Ascending aorta (tissue), 2 donors: ENCODE results near the gene PRG2. TPM values are rescaled to one million over a fixed set of nuclear protein-coding genes. Genes with fewer than 3 reads are reported as not detected.

Source experiments
- DNase-seq, 2 donors: peaks; one replicate each; pipeline ENCODE4 v3.0.0-alpha.2; 2019; ENCODE audit warnings: low spot score in 2 of 2
- H3K27ac ChIP-seq, 2 donors: fragments of 200-600 bp; sonication (generic); one replicate each; pipeline ENCODE4 v1.5.1; 2016 to 2017; ENCODE audit warnings: mild to moderate bottlenecking in 1 of 2
- H3K27me3 ChIP-seq: fragments of 200-600 bp; sonication (generic); one replicate; pipeline ENCODE4 v1.5.1; 2017
- H3K36me3 ChIP-seq, 2 donors: fragments of 200-600 bp; sonication (generic); one replicate each; pipeline ENCODE4 v1.5.1; 2016
- H3K4me1 ChIP-seq, 2 donors: fragments of 200-600 bp; sonication (generic); one replicate each; pipeline ENCODE4 v1.5.1; 2016 to 2017; ENCODE audit warnings: mild to moderate bottlenecking in 1 of 2
- H3K4me3 ChIP-seq, 2 donors: fragments of 200-600 bp; sonication (generic); one replicate each; pipeline ENCODE4 v1.5.1; 2016 to 2017; ENCODE audit warnings: mild to moderate bottlenecking in 1 of 2
- H3K9me3 ChIP-seq, 2 donors: fragments of 200-600 bp; sonication (generic); one replicate each; pipeline ENCODE4 v1.5.1; 2016
- CTCF ChIP-seq, 3 experiments: fragments of 200-600 bp in 2 of 3; fragments of 450-650 bp in 1 of 3; sonication (generic) in 2 of 3; IDR thresholded peaks; one replicate each; pipeline ENCODE4 v1.5.1; 2016 to 2019; ENCODE audit warnings: antibody characterized with exemption in 3 of 3, mild to moderate bottlenecking in 1 of 3, moderate library complexity in 1 of 3
- intact Hi-C: fragments of 100-400 bp; cut with DNase I; formaldehyde crosslinking; loops from one replicate; pipeline ENCODE4 v1.15.1; 2023
- total RNA-seq: library from RNA; depleted of rRNA; stranded (reverse); fragments of >200 nt; gene quantifications from one replicate; pipeline ENCODE4 v1.1.0, GENCODE V29; 2016

PRG2 gene
- total RNA-seq, 1 donor from 2014 or later, result not detected

- Histone ChIP-seq H3K27ac (no peak overlapping the region), H3K9me3 (no peaks in the 10 kb centered on the region), H3K4me3 (no peak overlapping the region), H3K36me3 (no peaks in the 10 kb centered on the region), H3K27me3 (no peaks in the 10 kb centered on the region), H3K4me1 (no peaks in the 10 kb centered on the region)
- intact Hi-C loops, result loop anchor here (5.0 kb wide), 3 partner anchors 137 to 503 kb away; no protein-coding TSS in a partner anchor
- DNase-seq, result no peak
- TF ChIP-seq CTCF (IDR thresholded peaks at IDR 0.05), result no peak
Observed at GRCh38 chr11:57344826-57345225, 45.6 kb downstream of the PRG2 start.

GRCh38 chr11:57343825-57344224 lies 46.6 kb downstream of the PRG2 start:
- Histone ChIP-seq H3K4me3 (no peak overlapping the region), H3K36me3 (no peaks in the 10 kb centered on the region), H3K27me3 (no peaks in the 10 kb centered on the region), H3K9me3 (no peaks in the 10 kb centered on the region), H3K27ac (no peak overlapping the region), H3K4me1 (no peaks in the 10 kb centered on the region)
- intact Hi-C loops, result no loop called here
- no peak for DNase-seq
- no peak for TF ChIP-seq CTCF (IDR thresholded peaks at IDR 0.05)

DNA sequence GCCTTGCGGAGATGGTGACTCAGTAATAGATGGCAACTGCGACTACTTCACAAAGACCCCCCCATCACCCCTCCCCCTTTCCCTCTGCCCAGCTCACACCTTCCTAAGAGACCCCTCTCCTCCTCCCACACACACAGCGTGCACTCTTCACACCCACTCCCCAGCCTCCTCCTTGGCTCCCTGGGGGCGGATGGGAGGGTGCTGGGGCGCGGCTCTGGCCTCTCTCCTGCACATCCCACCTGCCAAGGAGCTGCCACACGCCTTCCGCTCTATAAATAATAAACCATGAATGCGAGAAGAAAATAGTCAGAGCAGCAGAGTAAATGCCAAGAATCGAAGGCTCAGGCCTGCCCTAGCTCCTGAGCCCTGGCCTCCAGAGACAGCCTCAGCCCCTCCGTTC lies 47.7 kb downstream of the PRG2 start:
- H3K9me3 ChIP-seq, result no peaks in the 10 kb centered on the region
- no peaks in the 10 kb centered on the region for H3K27me3 ChIP-seq
- H3K27ac ChIP-seq, result no peak overlapping the region
- intact Hi-C loops, result no loop called here
- DNase-seq, result no peak
- no peak for TF ChIP-seq CTCF (IDR thresholded peaks at IDR 0.05)
- no peaks in the 10 kb centered on the region for H3K4me1 ChIP-seq
- H3K4me3 ChIP-seq, result no peak overlapping the region
- no peaks in the 10 kb centered on the region for H3K36me3 ChIP-seq

- H3K27me3 ChIP-seq, result no peaks in the 10 kb centered on the region
- no peak for TF ChIP-seq CTCF (IDR thresholded peaks at IDR 0.05)
- no peaks in the 10 kb centered on the region for H3K36me3 ChIP-seq
- no peak for DNase-seq
- intact Hi-C loops, result no loop called here
- H3K27ac ChIP-seq, result no peak overlapping the region
- no peaks in the 10 kb centered on the region for H3K9me3 ChIP-seq
- peaks cover 0 to 2% of the 10 kb centered on the region in 2 donors for H3K4me1 ChIP-seq
- no peak overlapping the region for H3K4me3 ChIP-seq
Observed at GRCh38 chr11:57341250-57341808, 49.1 kb downstream of the PRG2 start.

- no peaks in the 10 kb centered on the region for H3K27me3 ChIP-seq
- no peaks in the 10 kb centered on the region for H3K36me3 ChIP-seq
- no peak for DNase-seq
- intact Hi-C loops, result no loop called here
- no peak for TF ChIP-seq CTCF (IDR thresholded peaks at IDR 0.05)
- H3K27ac ChIP-seq, result no peak overlapping the region
- H3K4me3 ChIP-seq, result no peak overlapping the region
- peaks cover 2 to 4% of the 10 kb centered on the region in 2 donors for H3K4me1 ChIP-seq
- no peaks in the 10 kb centered on the region for H3K9me3 ChIP-seq
Observed at GRCh38 chr11:57340039-57340615, 50.3 kb downstream of the PRG2 start.
